Calu3 (cell line): ENCODE data around the gene TMEM97. TPM values are rescaled to one million over a fixed set of nuclear protein-coding genes. Genes with fewer than 3 reads are reported as not detected.
A peak's percentile ranks its signal among the peaks of the same experiment; 100 is the strongest.

ENCODE experiments used
- BruUV-seq: library from RNA; stranded (reverse); fragments of 400-500 nt; replicated peaks from 2 replicates; lab custom pipeline; 2021; lab: Mats Ljungman, UMichigan
- CTCF ChIA-PET: fragments of 300-600 bp; sonication (Branson Sonifier 250); formaldehyde crosslinking; loops from one replicate; lab custom pipeline; 2022; ENCODE audit warnings: antibody characterized with exemption; lab: Charles Lee
- DNase-seq: peaks from one replicate; pipeline ENCODE4 v3.0.0; 2022
- H3K27ac Mint-ChIP-seq: one replicate; pipeline ENCODE4 v1.8.0; 2022; ENCODE audit warnings: mixed read lengths; ENCODE audit not compliant: unreplicated experiment
- H3K27me3 Mint-ChIP-seq: one replicate; pipeline ENCODE4 v1.8.0; 2022; ENCODE audit warnings: mixed read lengths; ENCODE audit not compliant: unreplicated experiment
- H3K36me3 Mint-ChIP-seq: one replicate; pipeline ENCODE4 v1.8.0; 2022; ENCODE audit warnings: mild to moderate bottlenecking, moderate library complexity, mixed read lengths; ENCODE audit not compliant: insufficient read depth, unreplicated experiment
- H3K4me1 Mint-ChIP-seq: one replicate; pipeline ENCODE4 v1.8.0; 2022; ENCODE audit warnings: mild to moderate bottlenecking, low read depth, mixed read lengths; ENCODE audit not compliant: unreplicated experiment
- H3K4me3 Mint-ChIP-seq: one replicate; pipeline ENCODE4 v1.8.0; 2022; ENCODE audit warnings: mild to moderate bottlenecking, low read depth, moderate library complexity, mixed read lengths; ENCODE audit not compliant: unreplicated experiment
- H3K9me3 Mint-ChIP-seq: one replicate; pipeline ENCODE4 v1.8.0; 2022; ENCODE audit warnings: low read depth, mixed read lengths; ENCODE audit not compliant: unreplicated experiment
- intact Hi-C: fragments of 100-400 bp; cut with micrococcal nuclease; formaldehyde crosslinking; loops from one replicate; pipeline ENCODE4 v1.10.0; 2022; ENCODE audit not compliant: unreplicated experiment
- total RNA-seq: library from RNA; stranded (reverse); gene quantifications from 2 replicates; pipeline ENCODE4 v1.2.3, GENCODE V29; 2022
- TF ChIP-seq, protein P1 (sequence below): fragments of 200-600 bp; IDR thresholded peaks from one replicate; pipeline ENCODE4 v1.8.0; 2022; ENCODE audit warnings: antibody characterized with exemption; ENCODE audit not compliant: unreplicated experiment

The TMEM97 gene
- total RNA-seq, 1 experiment from 2014 or later, result 110 TPM

DNA sequence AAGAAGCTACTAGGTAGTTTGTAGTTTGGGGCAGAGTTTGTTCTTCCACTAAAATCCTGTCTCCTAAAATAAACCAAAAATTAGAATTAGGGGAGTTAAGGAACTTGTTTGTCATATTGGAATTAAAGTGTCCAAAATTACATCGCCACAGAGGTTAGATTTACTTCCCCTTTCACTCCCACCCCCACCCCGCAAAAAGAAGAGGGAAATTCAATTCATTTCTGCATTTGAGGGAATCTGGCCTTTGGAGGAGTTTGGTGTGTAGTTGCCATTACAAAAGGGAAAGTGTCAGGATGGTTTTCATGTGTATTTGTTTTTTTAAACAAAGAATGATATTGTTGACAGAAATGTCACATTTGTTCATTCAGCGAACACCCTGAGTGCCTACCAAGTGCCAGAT is 5.8 kb downstream of the TMEM97 start:
- peak overlapping the region; percentile 47 for H3K27ac Mint-ChIP-seq
- no peaks in the 10 kb centered on the region for H3K9me3 Mint-ChIP-seq
- H3K4me3 Mint-ChIP-seq, result peak overlapping the region; percentile 41
- no peak for DNase-seq
- peaks cover 67% of the 10 kb centered on the region for H3K36me3 Mint-ChIP-seq
- TF ChIP-seq, protein P1, sequence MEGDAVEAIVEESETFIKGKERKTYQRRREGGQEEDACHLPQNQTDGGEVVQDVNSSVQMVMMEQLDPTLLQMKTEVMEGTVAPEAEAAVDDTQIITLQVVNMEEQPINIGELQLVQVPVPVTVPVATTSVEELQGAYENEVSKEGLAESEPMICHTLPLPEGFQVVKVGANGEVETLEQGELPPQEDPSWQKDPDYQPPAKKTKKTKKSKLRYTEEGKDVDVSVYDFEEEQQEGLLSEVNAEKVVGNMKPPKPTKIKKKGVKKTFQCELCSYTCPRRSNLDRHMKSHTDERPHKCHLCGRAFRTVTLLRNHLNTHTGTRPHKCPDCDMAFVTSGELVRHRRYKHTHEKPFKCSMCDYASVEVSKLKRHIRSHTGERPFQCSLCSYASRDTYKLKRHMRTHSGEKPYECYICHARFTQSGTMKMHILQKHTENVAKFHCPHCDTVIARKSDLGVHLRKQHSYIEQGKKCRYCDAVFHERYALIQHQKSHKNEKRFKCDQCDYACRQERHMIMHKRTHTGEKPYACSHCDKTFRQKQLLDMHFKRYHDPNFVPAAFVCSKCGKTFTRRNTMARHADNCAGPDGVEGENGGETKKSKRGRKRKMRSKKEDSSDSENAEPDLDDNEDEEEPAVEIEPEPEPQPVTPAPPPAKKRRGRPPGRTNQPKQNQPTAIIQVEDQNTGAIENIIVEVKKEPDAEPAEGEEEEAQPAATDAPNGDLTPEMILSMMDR, result no peak
- H3K4me1 Mint-ChIP-seq, result peaks cover 61% of the 10 kb centered on the region
- BruUV-seq, result no TSS peak
- intact Hi-C loops, result loop anchor here (5.0 to 10.0 kb wide), 3 partner anchors 67 to 270 kb away; no protein-coding TSS in a partner anchor
- CTCF ChIA-PET, result interaction anchor here (0.7 to 1.2 kb wide), 2 partner anchors 11 to 91 kb away, joined by 3 read pairs; partner anchors contain the start of gene TNFAIP1
- H3K27me3 Mint-ChIP-seq, result no peaks in the 10 kb centered on the region

DNA sequence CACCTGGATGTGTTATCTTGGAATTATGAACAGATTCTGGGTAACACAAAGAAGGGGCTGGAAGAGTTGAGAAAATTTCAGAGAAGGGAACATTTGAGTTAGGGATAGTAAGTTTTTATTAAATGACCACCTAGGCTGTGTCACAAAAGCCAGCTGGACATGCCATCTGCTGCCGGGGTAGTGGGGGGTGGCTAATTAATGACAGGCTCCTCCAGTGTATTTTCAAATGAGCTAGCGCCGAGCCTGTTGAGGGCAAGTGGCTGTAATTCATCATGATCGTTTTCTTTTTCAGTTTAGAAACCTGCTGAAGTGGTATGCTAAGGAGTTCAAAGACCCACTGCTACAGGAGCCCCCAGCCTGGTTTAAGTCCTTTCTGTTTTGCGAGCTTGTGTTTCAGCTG is 6.2 kb downstream of the TMEM97 start:
- CTCF ChIA-PET, result interaction anchor here (0.7 to 1.2 kb wide), 3 partner anchors 10 to 92 kb away, joined by 3 to 6 read pairs (median 3); partner anchors contain the start of genes IFT20 and TNFAIP1
- peaks cover 62% of the 10 kb centered on the region for H3K36me3 Mint-ChIP-seq
- H3K4me1 Mint-ChIP-seq, result peaks cover 57% of the 10 kb centered on the region
- no TSS peak for BruUV-seq
- H3K27me3 Mint-ChIP-seq, result no peaks in the 10 kb centered on the region
- H3K4me3 Mint-ChIP-seq, result peak overlapping the region; percentile 41
- H3K9me3 Mint-ChIP-seq, result no peaks in the 10 kb centered on the region
- peak overlapping the region; percentile 47 for H3K27ac Mint-ChIP-seq
- DNase-seq, result no peak
- intact Hi-C loops, result loop anchor here (5.0 to 10.0 kb wide), 2 partner anchors 68 to 270 kb away; no protein-coding TSS in a partner anchor
- TF ChIP-seq, protein P1, result no peak

DNA sequence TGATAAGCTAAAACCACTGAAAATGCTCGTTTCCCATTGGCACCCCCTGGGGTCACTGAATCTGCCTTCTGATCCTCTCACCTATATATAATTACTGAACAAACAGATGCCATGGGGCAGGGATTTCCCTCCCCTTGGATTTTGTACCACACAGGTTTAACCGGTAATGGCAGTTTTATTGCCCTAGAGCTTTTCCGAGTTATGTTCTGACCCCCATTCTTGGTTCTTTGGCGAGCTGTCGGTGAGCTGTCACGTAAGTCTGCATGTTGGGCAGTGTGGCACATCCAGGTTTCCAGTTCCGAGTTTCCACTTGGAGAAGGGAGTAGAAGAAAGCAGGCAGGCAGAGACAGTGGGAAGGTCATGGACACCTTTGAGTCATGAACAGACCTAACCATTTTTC is 7.1 kb downstream of the TMEM97 start:
- Mint-ChIP-seq H3K9me3 (no peaks in the 10 kb centered on the region), H3K27me3 (no peaks in the 10 kb centered on the region), H3K4me1 (peaks cover 48% of the 10 kb centered on the region), H3K36me3 (peaks cover 55% of the 10 kb centered on the region), H3K4me3 (peak overlapping the region; percentile 43), H3K27ac (peak overlapping the region; percentile 87)
- peak; percentile 67 for DNase-seq
- TF ChIP-seq, protein P1, result no peak
- intact Hi-C loops, result loop anchor here (5.0 to 10.0 kb wide), 2 partner anchors 69 to 271 kb away; no protein-coding TSS in a partner anchor
- BruUV-seq, result no TSS peak
- CTCF ChIA-PET, result interaction anchor here (0.6 to 1.2 kb wide), 4 partner anchors 9 to 521 kb away, joined by 3 to 6 read pairs (median 4); partner anchors contain the start of genes IFT20 and TNFAIP1

DNA sequence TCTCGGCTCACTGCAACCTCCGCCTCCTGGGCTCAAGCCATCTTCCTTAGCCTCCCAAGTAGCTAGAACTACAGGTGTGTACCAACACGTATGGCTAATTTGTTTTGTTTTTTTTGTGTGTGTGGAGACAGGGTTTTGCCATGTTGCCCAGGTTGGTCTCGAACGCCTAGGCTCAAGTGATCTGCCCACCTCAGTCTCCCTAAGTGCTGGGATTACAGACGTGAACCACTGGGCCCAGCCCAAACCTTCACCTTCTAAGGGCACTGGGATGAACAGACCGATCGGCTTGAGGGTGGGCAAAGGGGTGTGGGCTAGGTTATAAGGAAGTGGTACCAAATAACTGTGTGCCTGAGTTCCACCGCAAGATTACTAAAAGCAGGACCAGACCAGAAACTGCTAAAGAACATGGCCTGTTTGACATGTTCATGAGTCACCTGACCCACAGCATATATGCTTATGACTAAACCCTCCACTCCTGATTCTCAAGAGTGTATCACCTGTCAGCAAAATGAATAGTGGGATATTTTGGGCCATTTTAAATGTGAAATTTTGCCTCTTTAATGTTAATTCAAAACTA is 8.1 kb downstream of the TMEM97 start:
- peaks cover 59% of the 10 kb centered on the region for H3K36me3 Mint-ChIP-seq
- BruUV-seq, result TSS peak; percentile 32
- CTCF ChIA-PET, result no interaction called here
- DNase-seq, result no peak
- intact Hi-C loops, result loop anchor here (5.0 to 10.0 kb wide), 2 partner anchors 70 to 272 kb away; no protein-coding TSS in a partner anchor
- H3K27ac Mint-ChIP-seq, result no peak overlapping the region
- no peaks in the 10 kb centered on the region for H3K27me3 Mint-ChIP-seq
- H3K9me3 Mint-ChIP-seq, result no peaks in the 10 kb centered on the region
- peak overlapping the region; percentile 43 for H3K4me3 Mint-ChIP-seq
- peaks cover 41% of the 10 kb centered on the region for H3K4me1 Mint-ChIP-seq
- TF ChIP-seq, protein P1, result no peak
